PFSK-1 (cell line): Measurements from ENCODE around the gene FCRLB.

Experiments
- POLR2AphosphoS5 ChIP-seq: IDR thresholded peaks from 2 replicates; pipeline ENCODE4 v1.6.1; 2012; ENCODE audit warnings: low read depth, mild to moderate bottlenecking, control low read depth, low read length, moderate library complexity
- REST ChIP-seq, 2 experiments: IDR thresholded peaks; 2 replicates each; pipeline versions ENCODE4 v1.6.1 to v1.8.0; 2011 to 2012; ENCODE audit warnings: low read depth in 2 of 2, low read length in 2 of 2, control low read depth in 1 of 2, inconsistent platforms in 1 of 2, mild to moderate bottlenecking in 1 of 2, moderate library complexity in 1 of 2; ENCODE audit not compliant: insufficient read depth in 1 of 2
- SIN3A ChIP-seq: IDR thresholded peaks from 2 replicates; pipeline ENCODE4 v1.6.1; 2012; ENCODE audit warnings: mild to moderate bottlenecking, low read length, moderate library complexity, borderline replicate concordance; ENCODE audit not compliant: insufficient read depth

- TF ChIP-seq POLR2AphosphoS5 (no peak), SIN3A (no peak), REST (IDR thresholded peaks at IDR 0.05; ENCODE audit: insufficient read depth in 1 of 2, low read depth in 2 of 2, low read length in 2 of 2) (no peak)
Measured at GRCh38 chr1:161763522-161764098, 42.3 kb downstream of the FCRLB start.
